Mesenchymal stem cell (in vitro differentiated cells and primary cell): Measurements from ENCODE around the gene TTC8.

Experiments used
- DNase-seq: peaks from one replicate; pipeline ENCODE4 v3.0.0-alpha.2; 2013
- H2AFZ ChIP-seq: one replicate; pipeline ENCODE4 v1.6.1; 2013; ENCODE audit warnings: low read depth, mild to moderate bottlenecking, control low read depth, inconsistent platforms, low read length, moderate library complexity
- H2AK5ac ChIP-seq: 2 replicates; pipeline ENCODE4 v1.6.1; 2013; ENCODE audit warnings: low read length, moderate library complexity, mild to moderate bottlenecking, inconsistent platforms; ENCODE audit not compliant: severe bottlenecking
- H2BK120ac ChIP-seq: one replicate; pipeline ENCODE4 v1.6.1; 2013; ENCODE audit warnings: low read depth, mild to moderate bottlenecking, inconsistent platforms, low read length, moderate library complexity
- H2BK12ac ChIP-seq, 2 experiments: one replicate each; pipeline ENCODE4 v1.6.1; 2013; ENCODE audit warnings: inconsistent platforms in 2 of 2, low read length in 2 of 2, mild to moderate bottlenecking in 2 of 2, moderate library complexity in 2 of 2, control low read depth in 1 of 2
- H2BK15ac ChIP-seq: one replicate; pipeline ENCODE4 v1.6.1; 2013; ENCODE audit warnings: mild to moderate bottlenecking, low read depth, inconsistent platforms; ENCODE audit not compliant: poor library complexity, severe bottlenecking
- H2BK5ac ChIP-seq: 2 replicates; pipeline ENCODE4 v1.6.1; 2013; ENCODE audit warnings: low read depth, mild to moderate bottlenecking, low read length, control low read depth, inconsistent platforms; ENCODE audit not compliant: poor library complexity, severe bottlenecking
- H3K14ac ChIP-seq, 2 experiments: one replicate each; pipeline ENCODE4 v1.6.1; 2013; ENCODE audit warnings: inconsistent platforms in 2 of 2, low read length in 2 of 2, control low read depth in 1 of 2, mild to moderate bottlenecking in 1 of 2, moderate library complexity in 1 of 2
- H3K18ac ChIP-seq, 2 experiments: one replicate each; pipeline ENCODE4 v1.6.1; 2013; ENCODE audit warnings: inconsistent platforms in 2 of 2, low read length in 2 of 2, control low read depth in 1 of 2, low read depth in 1 of 2, mild to moderate bottlenecking in 1 of 2
- H3K23ac ChIP-seq, 2 experiments: one replicate each; pipeline ENCODE4 v1.6.1; 2013; ENCODE audit warnings: inconsistent platforms in 2 of 2, low read length in 2 of 2, mild to moderate bottlenecking in 2 of 2, moderate library complexity in 2 of 2, control low read depth in 1 of 2
- H3K27ac ChIP-seq: 2 replicates; pipeline ENCODE4 v1.5.1; 2013; ENCODE audit warnings: mild to moderate bottlenecking, moderate library complexity, low read length, control low read depth, inconsistent platforms; ENCODE audit not compliant: poor library complexity, severe bottlenecking
- H3K27me3 ChIP-seq, 2 experiments: 2 replicates each; pipeline versions ENCODE4 v1.6.1 to v1.7.0; 2013; ENCODE audit warnings: low read length in 2 of 2, mild to moderate bottlenecking in 2 of 2, moderate library complexity in 2 of 2, control low read depth in 1 of 2, inconsistent platforms in 1 of 2; ENCODE audit not compliant: control insufficient read depth in 1 of 2, insufficient read depth in 1 of 2
- H3K36me3 ChIP-seq, 2 experiments: 2 replicates each; pipeline versions ENCODE4 v1.6.1 to v1.7.0; 2013; ENCODE audit warnings: low read length in 2 of 2, control low read depth in 1 of 2, inconsistent platforms in 1 of 2, low read depth in 1 of 2, mild to moderate bottlenecking in 1 of 2; ENCODE audit not compliant: insufficient read depth in 2 of 2, control insufficient read depth in 1 of 2
- H3K4ac ChIP-seq, 2 experiments: one replicate each; pipeline ENCODE4 v1.6.1; 2013; ENCODE audit warnings: inconsistent platforms in 2 of 2, low read length in 2 of 2, mild to moderate bottlenecking in 2 of 2, moderate library complexity in 2 of 2, control low read depth in 1 of 2, low read depth in 1 of 2
- H3K4me1 ChIP-seq: 2 replicates; pipeline ENCODE4 v1.6.1; 2013; ENCODE audit warnings: low read depth, low read length, control low read depth; ENCODE audit not compliant: control insufficient read depth, insufficient read depth
- H3K4me2 ChIP-seq: 2 replicates; pipeline ENCODE4 v1.6.1; 2013; ENCODE audit warnings: low read length, mild to moderate bottlenecking, inconsistent platforms; ENCODE audit not compliant: poor library complexity, severe bottlenecking
- H3K4me3 ChIP-seq, 2 experiments: 2 replicates each; pipeline versions ENCODE4 v1.5.1 to v1.7.0; 2013; ENCODE audit warnings: low read length in 2 of 2, mild to moderate bottlenecking in 2 of 2, control low read depth in 1 of 2, low read depth in 1 of 2; ENCODE audit not compliant: insufficient read depth in 1 of 2
- H3K79me1 ChIP-seq: replicated peaks from 2 replicates; pipeline ENCODE4 v1.6.1; 2013; ENCODE audit warnings: mild to moderate bottlenecking, control low read depth, low read length, inconsistent platforms; ENCODE audit not compliant: poor library complexity, severe bottlenecking
- H3K9ac ChIP-seq: 2 replicates; pipeline ENCODE4 v1.7.0; 2013; ENCODE audit warnings: mild to moderate bottlenecking, low read length, moderate library complexity
- H3K9me3 ChIP-seq: 2 replicates; pipeline ENCODE4 v1.7.0; 2013; ENCODE audit warnings: mild to moderate bottlenecking, low read length; ENCODE audit not compliant: control insufficient read depth
- H4K8ac ChIP-seq: one replicate; pipeline ENCODE4 v1.6.1; 2013; ENCODE audit warnings: inconsistent platforms, mild to moderate bottlenecking, low read length, moderate library complexity
- H4K91ac ChIP-seq: one replicate; pipeline ENCODE4 v1.6.1; 2013; ENCODE audit warnings: mild to moderate bottlenecking, low read length, inconsistent platforms
- WGBS: methylation state at CpG from one replicate; pipeline ENCODE4 v1.1.7; 2013; ENCODE audit warnings: mixed read lengths; 5-methylcytosine and 5-hydroxymethylcytosine counted together

The TTC8 gene

GRCh38 chr14:88849716-88850115 lies 25.3 kb downstream of the TTC8 start:
- WGBS = no CpG with 5 or more reads among the region's 2 CpGs
- Histone ChIP-seq H3K4me3 (no peak overlapping the region), H3K79me1 (no peaks in the 10 kb centered on the region)

GRCh38 chr14:88851587-88851986 lies 27.1 kb downstream of the TTC8 start:
- H2AK5ac ChIP-seq = no peak overlapping the region
- no peak overlapping the region for H3K9ac ChIP-seq
- no peak overlapping the region for H2BK15ac ChIP-seq
- H3K4me2 ChIP-seq = no peak overlapping the region
- no peaks in the 10 kb centered on the region for H3K9me3 ChIP-seq
- no peak overlapping the region for H2BK5ac ChIP-seq
- H4K8ac ChIP-seq = no peak overlapping the region
- no peak overlapping the region for H3K4me3 ChIP-seq
- H3K18ac ChIP-seq = no peak overlapping the region
- no peak overlapping the region for H3K4ac ChIP-seq
- no peaks in the 10 kb centered on the region for H3K79me1 ChIP-seq
- no peak overlapping the region for H3K27ac ChIP-seq
- no peak overlapping the region for H2BK12ac ChIP-seq
- H3K27me3 ChIP-seq = no peaks in the 10 kb centered on the region
- peaks cover 0 to 63% of the 10 kb centered on the region in 2 experiments for H3K36me3 ChIP-seq
- H2BK120ac ChIP-seq = no peak overlapping the region
- no peak overlapping the region for H3K14ac ChIP-seq
- H2AFZ ChIP-seq = no peak overlapping the region
- no peaks in the 10 kb centered on the region for H3K4me1 ChIP-seq
- no peak overlapping the region for H3K23ac ChIP-seq
- DNase-seq = no peak
- 88% methylated on average over 1 of the region's 1 CpG for WGBS
- no peak overlapping the region for H4K91ac ChIP-seq

More at GRCh38 chr14:88849716-88850115, 25.3 kb downstream of the TTC8 start:
- Histone ChIP-seq H2AK5ac (no peak overlapping the region), H2BK5ac (no peak overlapping the region), H2BK12ac (no peak overlapping the region), H3K23ac (no peak overlapping the region), H2AFZ (no peak overlapping the region), H3K14ac (no peak overlapping the region), H3K4ac (no peak overlapping the region), H3K18ac (no peak overlapping the region), H3K9ac (no peak overlapping the region), H2BK120ac (no peak overlapping the region), H3K4me1 (no peaks in the 10 kb centered on the region), H2BK15ac (no peak overlapping the region), H3K4me2 (no peak overlapping the region), H3K27ac (no peak overlapping the region), H3K9me3 (no peaks in the 10 kb centered on the region), H3K36me3 (peaks cover 0 to 59% of the 10 kb centered on the region in 2 experiments), H3K27me3 (no peaks in the 10 kb centered on the region), H4K91ac (no peak overlapping the region), H4K8ac (no peak overlapping the region)
- no peak for DNase-seq

GRCh38 chr14:88852632-88853031 lies 28.2 kb downstream of the TTC8 start:
- H3K79me1 ChIP-seq = no peaks in the 10 kb centered on the region
- H3K4ac ChIP-seq = no peak overlapping the region
- H3K9ac ChIP-seq = no peak overlapping the region
- H3K14ac ChIP-seq = no peak overlapping the region
- H3K4me3 ChIP-seq = no peak overlapping the region
- DNase-seq = no peak
- no peak overlapping the region for H2BK15ac ChIP-seq
- H3K27me3 ChIP-seq = no peaks in the 10 kb centered on the region
- peaks cover 0 to 68% of the 10 kb centered on the region in 2 experiments for H3K36me3 ChIP-seq
- H2BK120ac ChIP-seq = no peak overlapping the region
- H4K8ac ChIP-seq = no peak overlapping the region
- no peak overlapping the region for H2AFZ ChIP-seq
- no CpG with 5 or more reads among the region's 1 CpG for WGBS
- no peak overlapping the region for H3K4me2 ChIP-seq
- no peaks in the 10 kb centered on the region for H3K4me1 ChIP-seq
- no peak overlapping the region for H2BK5ac ChIP-seq
- H4K91ac ChIP-seq = no peak overlapping the region
- no peak overlapping the region for H3K18ac ChIP-seq
- no peak overlapping the region for H3K27ac ChIP-seq
- no peak overlapping the region for H3K23ac ChIP-seq
- no peaks in the 10 kb centered on the region for H3K9me3 ChIP-seq
- no peak overlapping the region for H2AK5ac ChIP-seq
- no peak overlapping the region for H2BK12ac ChIP-seq

- Histone ChIP-seq H3K18ac (no peak overlapping the region), H3K9me3 (no peaks in the 10 kb centered on the region), H4K8ac (no peak overlapping the region), H3K4me1 (no peaks in the 10 kb centered on the region), H2BK120ac (no peak overlapping the region), H3K27ac (no peak overlapping the region), H3K36me3 (peaks cover 0 to 72% of the 10 kb centered on the region in 2 experiments), H3K14ac (no peak overlapping the region), H3K4me2 (no peak overlapping the region), H2BK15ac (no peak overlapping the region), H3K27me3 (no peaks in the 10 kb centered on the region), H3K9ac (no peak overlapping the region), H2AK5ac (no peak overlapping the region), H3K4ac (no peak overlapping the region), H3K79me1 (no peaks in the 10 kb centered on the region), H2BK12ac (no peak overlapping the region), H2BK5ac (no peak overlapping the region), H2AFZ (no peak overlapping the region), H3K4me3 (no peak overlapping the region), H4K91ac (no peak overlapping the region), H3K23ac (no peak overlapping the region)
- no peak for DNase-seq
These were observed 28.7 kb downstream of the TTC8 start for GRCh38 chr14:88853129-88853528.
